HL-60 (cell line): Measurements from ENCODE around the gene DNAJC10.

ENCODE experiments used
- POLR2AphosphoS5 ChIP-seq: IDR thresholded peaks from 2 replicates; pipeline ENCODE4 v1.6.1; 2012; ENCODE audit warnings: low read depth
- TF ChIP-seq, protein P1 (sequence below): IDR thresholded peaks from one replicate; pipeline ENCODE4 v1.5.1; 2011; ENCODE audit warnings: low read length, control low read depth, inconsistent platforms; ENCODE audit not compliant: insufficient read depth

DNA sequence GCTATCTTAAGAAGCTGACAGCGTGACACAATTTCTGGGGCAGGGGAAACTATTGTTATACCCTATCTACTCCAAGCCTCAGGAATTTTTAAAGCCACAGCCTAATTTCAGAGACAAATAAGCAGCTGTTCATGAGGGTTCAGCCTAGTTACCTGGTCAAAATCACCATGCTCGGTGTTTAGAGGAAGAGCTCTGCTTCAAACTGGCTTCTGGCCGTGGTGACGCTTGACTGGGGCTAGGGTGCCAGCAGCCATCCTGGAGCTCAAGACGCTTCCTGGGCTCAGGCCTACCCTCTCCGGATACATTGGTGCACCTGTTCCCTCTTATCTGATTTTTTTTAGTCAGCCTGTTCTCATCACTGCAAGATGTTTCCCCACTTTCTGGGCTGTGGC, 108.7 kb downstream of the DNAJC10 start:
- TF ChIP-seq, protein P1, sequence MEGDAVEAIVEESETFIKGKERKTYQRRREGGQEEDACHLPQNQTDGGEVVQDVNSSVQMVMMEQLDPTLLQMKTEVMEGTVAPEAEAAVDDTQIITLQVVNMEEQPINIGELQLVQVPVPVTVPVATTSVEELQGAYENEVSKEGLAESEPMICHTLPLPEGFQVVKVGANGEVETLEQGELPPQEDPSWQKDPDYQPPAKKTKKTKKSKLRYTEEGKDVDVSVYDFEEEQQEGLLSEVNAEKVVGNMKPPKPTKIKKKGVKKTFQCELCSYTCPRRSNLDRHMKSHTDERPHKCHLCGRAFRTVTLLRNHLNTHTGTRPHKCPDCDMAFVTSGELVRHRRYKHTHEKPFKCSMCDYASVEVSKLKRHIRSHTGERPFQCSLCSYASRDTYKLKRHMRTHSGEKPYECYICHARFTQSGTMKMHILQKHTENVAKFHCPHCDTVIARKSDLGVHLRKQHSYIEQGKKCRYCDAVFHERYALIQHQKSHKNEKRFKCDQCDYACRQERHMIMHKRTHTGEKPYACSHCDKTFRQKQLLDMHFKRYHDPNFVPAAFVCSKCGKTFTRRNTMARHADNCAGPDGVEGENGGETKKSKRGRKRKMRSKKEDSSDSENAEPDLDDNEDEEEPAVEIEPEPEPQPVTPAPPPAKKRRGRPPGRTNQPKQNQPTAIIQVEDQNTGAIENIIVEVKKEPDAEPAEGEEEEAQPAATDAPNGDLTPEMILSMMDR, result no peak
- no peak for TF ChIP-seq POLR2AphosphoS5
